Effector memory CD8-positive, alpha-beta T cell (primary cell): ENCODE data around the gene TSC2.
"Not testable (repeated sequence)": the region's sequence is repeated elsewhere in the genome, so short reads cannot be mapped to it uniquely, and the experiment has no call there.

ENCODE experiments used
- ATAC-seq: fragments of 150-1000 bp; cut with Tn5 transposase; replicated peaks from 2 replicates; pipeline ENCODE4 v1.10.0; 2021; ENCODE audit warnings: mild to moderate bottlenecking, moderate library complexity
- DNase-seq, 3 experiments: peaks; one replicate each; pipeline ENCODE4 v3.0.0; 2021
- H3K27ac Mint-ChIP-seq, 2 donors: one replicate each; pipeline ENCODE4 v1.8.0; 2022; ENCODE audit warnings: mild to moderate bottlenecking in 2 of 2, mixed read lengths in 2 of 2, moderate library complexity in 2 of 2
- H3K27me3 Mint-ChIP-seq, 2 donors: one replicate each; pipeline ENCODE4 v1.8.0; 2022; ENCODE audit warnings: mixed read lengths in 2 of 2
- H3K36me3 Mint-ChIP-seq: one replicate; pipeline ENCODE4 v1.8.0; 2022; ENCODE audit warnings: mild to moderate bottlenecking, moderate library complexity, mixed read lengths; ENCODE audit not compliant: insufficient read depth
- H3K4me1 Mint-ChIP-seq, 2 donors: one replicate each; pipeline ENCODE4 v1.8.0; 2022; ENCODE audit warnings: low read depth in 2 of 2, mixed read lengths in 2 of 2
- H3K4me3 Mint-ChIP-seq, 2 donors: one replicate each; pipeline ENCODE4 v1.8.0; 2022; ENCODE audit warnings: mild to moderate bottlenecking in 2 of 2, mixed read lengths in 2 of 2, moderate library complexity in 2 of 2
- H3K9me3 Mint-ChIP-seq, 2 donors: one replicate each; pipeline ENCODE4 v1.8.0; 2022; ENCODE audit warnings: mixed read lengths in 2 of 2

Gene TSC2

GRCh38 chr16:2029350-2029749 lies 18.4 kb upstream of the TSC2 start:
- Mint-ChIP-seq H3K36me3 (no peaks in the 10 kb centered on the region), H3K4me1 (peaks cover 0 to 4% of the 10 kb centered on the region in 2 donors), H3K9me3 (no peaks in the 10 kb centered on the region), H3K27ac (no peak overlapping the region), H3K27me3 (no peaks in the 10 kb centered on the region), H3K4me3 (no peak overlapping the region)
- DNase-seq = no peak
- ATAC-seq = no peak

DNA sequence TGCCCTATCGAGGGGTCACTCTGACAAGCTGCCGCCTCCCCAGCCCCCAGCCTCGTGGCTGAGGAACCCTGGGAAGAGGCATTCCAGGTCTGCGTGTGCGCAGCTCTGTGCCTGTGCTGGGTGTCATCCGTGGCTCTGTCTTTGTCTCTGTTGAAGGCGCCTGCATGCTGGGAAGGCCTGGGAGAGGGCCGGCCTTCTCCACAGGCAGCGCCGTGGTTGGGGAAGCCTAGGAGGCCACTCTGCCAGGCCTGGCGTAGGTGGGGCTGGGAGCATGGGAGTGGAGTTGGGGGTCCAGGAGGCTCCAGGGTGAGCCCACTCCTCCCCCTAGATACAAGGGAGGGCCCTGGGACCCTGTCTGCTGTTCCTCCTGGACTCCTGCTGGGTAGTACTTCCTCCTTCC lies 17.7 kb upstream of the TSC2 start:
- Mint-ChIP-seq H3K27ac (no peak overlapping the region), H3K9me3 (no peaks in the 10 kb centered on the region), H3K27me3 (no peaks in the 10 kb centered on the region), H3K36me3 (no peaks in the 10 kb centered on the region), H3K4me1 (peaks cover 0 to 4% of the 10 kb centered on the region in 2 donors), H3K4me3 (no peak overlapping the region)
- ATAC-seq = no peak
- no peak for DNase-seq

- no peak overlapping the region for H3K27ac Mint-ChIP-seq
- H3K9me3 Mint-ChIP-seq = no peaks in the 10 kb centered on the region
- DNase-seq (no peak), ATAC-seq (no peak)
- H3K36me3 Mint-ChIP-seq = no peaks in the 10 kb centered on the region
- H3K4me1 Mint-ChIP-seq = peaks cover 0 to 4% of the 10 kb centered on the region in 2 donors
- H3K27me3 Mint-ChIP-seq = no peaks in the 10 kb centered on the region
- no peak overlapping the region for H3K4me3 Mint-ChIP-seq
Measured at GRCh38 chr16:2031081-2031577, 16.7 kb upstream of the TSC2 start.

DNA sequence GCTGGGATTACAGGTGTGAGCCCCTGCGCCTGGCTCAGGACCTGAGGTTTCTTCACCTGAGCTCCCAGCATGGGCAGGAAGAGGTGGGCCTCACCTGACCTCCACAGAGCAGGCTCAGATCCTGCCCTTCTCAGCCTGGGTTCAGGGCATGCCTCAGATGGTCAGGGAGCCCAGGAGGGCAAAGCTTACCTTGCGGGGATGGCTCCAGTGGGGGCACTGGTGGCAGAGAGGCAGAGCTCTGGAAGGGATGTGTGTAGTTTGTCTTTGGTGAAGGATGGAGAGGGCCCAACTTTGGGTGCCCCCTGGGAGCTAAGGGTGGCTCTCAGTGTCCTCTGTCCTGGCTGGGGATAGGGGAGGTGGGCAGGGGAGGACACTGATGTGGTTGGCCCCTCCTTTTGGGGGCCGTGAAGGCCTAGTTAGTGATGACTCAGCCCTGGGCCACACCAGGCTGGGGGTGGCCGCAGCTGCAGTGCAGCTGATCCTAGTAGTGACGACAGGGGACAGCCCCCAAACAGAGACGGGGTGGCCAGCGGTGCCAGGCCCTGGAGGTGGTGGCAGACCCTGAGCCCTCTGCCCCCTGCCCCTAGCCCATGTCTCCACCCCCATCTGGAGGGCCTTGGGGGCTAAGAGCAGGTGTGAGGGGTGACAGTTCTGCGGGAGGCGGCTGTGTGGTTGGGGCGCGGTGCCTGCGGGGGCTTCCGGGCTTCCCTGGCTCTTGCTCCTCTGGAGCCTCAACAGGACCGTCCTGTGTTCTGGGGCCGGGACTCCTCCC lies 15.3 kb upstream of the TSC2 start:
- peaks cover 0 to 4% of the 10 kb centered on the region in 2 donors for H3K4me1 Mint-ChIP-seq
- no peaks in the 10 kb centered on the region for H3K9me3 Mint-ChIP-seq
- ATAC-seq (peak; percentile 21), DNase-seq (no peak)
- H3K36me3 Mint-ChIP-seq = no peaks in the 10 kb centered on the region
- no peaks in the 10 kb centered on the region for H3K27me3 Mint-ChIP-seq
- H3K27ac Mint-ChIP-seq = no peak overlapping the region
- no peak overlapping the region for H3K4me3 Mint-ChIP-seq

- Mint-ChIP-seq H3K4me3 (no peak overlapping the region), H3K36me3 (no peaks in the 10 kb centered on the region), H3K4me1 (peaks cover 0 to under 1% of the 10 kb centered on the region in 2 donors), H3K27ac (no peak overlapping the region), H3K27me3 (no peaks in the 10 kb centered on the region), H3K9me3 (no peaks in the 10 kb centered on the region)
- DNase-seq = no peak
- peak; percentile 26 for ATAC-seq
Measured at GRCh38 chr16:2033057-2033908, 14.5 kb upstream of the TSC2 start.

- H3K36me3 Mint-ChIP-seq, DNase-seq, H3K27ac Mint-ChIP-seq, ATAC-seq, H3K9me3 Mint-ChIP-seq, H3K4me3 Mint-ChIP-seq, H3K27me3 Mint-ChIP-seq, H3K4me1 Mint-ChIP-seq: not testable (repeated sequence)
Measured at GRCh38 chr16:2033909-2034695, 13.7 kb upstream of the TSC2 start.

GRCh38 chr16:2034696-2035430 lies 12.9 kb upstream of the TSC2 start:
- no peak overlapping the region for H3K27ac Mint-ChIP-seq
- no peak overlapping the region for H3K4me3 Mint-ChIP-seq
- H3K4me1 Mint-ChIP-seq = no peaks in the 10 kb centered on the region
- no peaks in the 10 kb centered on the region for H3K9me3 Mint-ChIP-seq
- no peaks in the 10 kb centered on the region for H3K27me3 Mint-ChIP-seq
- no peak for DNase-seq
- H3K36me3 Mint-ChIP-seq = no peaks in the 10 kb centered on the region
- ATAC-seq = no peak

DNA sequence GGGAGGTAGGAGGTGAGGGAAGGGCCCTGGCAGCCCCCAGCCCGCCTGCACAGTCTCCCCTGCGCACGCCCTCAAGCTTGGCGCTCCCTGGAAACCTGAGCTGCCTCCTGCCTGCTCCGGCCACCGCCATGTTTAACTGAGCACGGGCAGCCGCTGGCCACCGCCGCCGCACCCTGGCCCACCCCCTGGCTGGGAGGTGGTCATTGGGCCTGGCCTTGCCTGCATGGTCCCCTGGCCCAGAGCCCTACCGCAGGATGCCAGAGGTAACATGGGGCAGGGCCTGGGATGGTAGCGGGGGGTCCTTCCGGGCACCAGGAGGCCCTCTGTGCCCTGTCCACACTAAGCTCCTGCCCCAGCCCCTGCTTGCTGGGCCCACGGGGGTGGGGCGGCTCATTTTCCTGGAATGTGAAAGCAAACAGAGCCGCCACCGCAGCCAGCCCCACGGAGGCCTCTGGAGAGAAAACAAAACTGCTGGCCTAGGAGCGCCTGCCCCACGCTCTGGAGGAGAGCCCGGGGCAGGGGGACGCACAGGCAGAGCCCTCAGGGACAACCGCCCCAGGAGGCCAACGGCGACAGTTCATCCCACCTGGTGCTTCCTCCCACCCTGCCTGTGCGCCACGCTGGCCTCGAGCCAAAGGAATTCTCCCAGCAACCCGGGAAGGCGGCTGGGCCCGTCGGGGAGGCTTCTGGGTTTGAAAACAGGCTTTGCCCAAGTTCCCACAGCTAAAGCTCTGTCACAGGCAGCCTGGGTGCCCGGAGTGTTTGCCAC lies 12.2 kb upstream of the TSC2 start:
- no peaks in the 10 kb centered on the region for H3K9me3 Mint-ChIP-seq
- H3K4me1 Mint-ChIP-seq = no peaks in the 10 kb centered on the region
- H3K27ac Mint-ChIP-seq = no peak overlapping the region
- DNase-seq = no peak
- no peaks in the 10 kb centered on the region for H3K36me3 Mint-ChIP-seq
- H3K27me3 Mint-ChIP-seq = no peaks in the 10 kb centered on the region
- ATAC-seq = no peak
- no peak overlapping the region for H3K4me3 Mint-ChIP-seq

DNA sequence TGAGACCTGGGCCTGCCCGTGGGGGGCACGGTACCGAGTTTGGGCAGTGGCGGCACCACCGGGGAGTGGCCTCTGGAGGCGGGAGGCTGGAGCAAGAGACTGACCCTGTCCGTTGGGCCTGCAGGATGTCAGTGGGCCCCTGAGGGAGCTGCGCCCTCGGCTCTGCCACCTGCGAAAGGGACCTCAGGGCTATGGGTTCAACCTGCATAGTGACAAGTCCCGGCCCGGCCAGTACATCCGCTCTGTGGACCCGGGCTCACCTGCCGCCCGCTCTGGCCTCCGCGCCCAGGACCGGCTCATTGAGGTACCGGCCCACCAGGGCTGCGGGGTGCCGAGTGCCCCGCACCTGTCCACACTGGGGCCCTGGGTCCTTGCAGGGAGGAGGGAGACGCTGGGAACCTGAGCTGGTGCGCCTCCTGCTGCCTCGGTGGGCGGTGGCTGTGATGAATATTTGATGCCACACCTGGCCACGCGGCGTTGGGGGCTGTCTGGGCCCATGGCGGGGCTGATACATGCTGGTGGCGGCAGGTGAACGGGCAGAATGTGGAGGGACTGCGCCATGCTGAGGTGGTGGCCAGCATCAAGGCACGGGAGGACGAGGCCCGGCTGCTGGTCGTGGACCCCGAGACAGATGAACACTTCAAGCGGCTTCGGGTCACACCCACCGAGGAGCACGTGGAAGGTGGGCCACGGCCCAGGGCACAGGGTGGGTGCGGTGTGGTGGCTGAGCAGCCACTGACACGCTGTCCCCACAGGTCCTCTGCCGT lies 11.4 kb upstream of the TSC2 start:
- Mint-ChIP-seq H3K27ac (no peak overlapping the region), H3K9me3 (no peaks in the 10 kb centered on the region), H3K4me3 (no peak overlapping the region), H3K4me1 (no peaks in the 10 kb centered on the region), H3K27me3 (no peaks in the 10 kb centered on the region), H3K36me3 (no peaks in the 10 kb centered on the region)
- DNase-seq = no peak
- ATAC-seq = no peak

GRCh38 chr16:2037115-2037514 lies 10.7 kb upstream of the TSC2 start:
- no peaks in the 10 kb centered on the region for H3K9me3 Mint-ChIP-seq
- H3K36me3 Mint-ChIP-seq = no peaks in the 10 kb centered on the region
- no peak for DNase-seq
- no peak overlapping the region for H3K4me3 Mint-ChIP-seq
- H3K27me3 Mint-ChIP-seq = no peaks in the 10 kb centered on the region
- H3K4me1 Mint-ChIP-seq = no peaks in the 10 kb centered on the region
- ATAC-seq = no peak
- H3K27ac Mint-ChIP-seq = no peak overlapping the region

- Mint-ChIP-seq H3K9me3 (no peaks in the 10 kb centered on the region), H3K4me3 (no peak overlapping the region), H3K36me3 (no peaks in the 10 kb centered on the region), H3K27me3 (no peaks in the 10 kb centered on the region), H3K4me1 (no peaks in the 10 kb centered on the region), H3K27ac (no peak overlapping the region)
- ATAC-seq = no peak
- DNase-seq = no peak
Measured at GRCh38 chr16:2037647-2038381, 10.0 kb upstream of the TSC2 start.
